GM20000 (cell line): Measurements from ENCODE around the gene DNAL1.
"Not testable (repeated sequence)": the region's sequence is repeated elsewhere in the genome, so short reads cannot be mapped to it uniquely, and the experiment has no call there.

Source experiments
- DNase-seq: peaks from one replicate; pipeline ENCODE4 v3.0.0; 2012; ENCODE audit warnings: low spot score
- CTCF ChIP-seq: IDR thresholded peaks from 2 replicates; pipeline ENCODE4 v1.5.1; 2012; ENCODE audit warnings: mild to moderate bottlenecking, control low read depth; ENCODE audit errors: extremely low read depth, missing control alignments

Gene DNAL1

GRCh38 chr14:73685328-73685727 lies 40.5 kb downstream of the DNAL1 start:
- no peak for TF ChIP-seq CTCF
- no peak for DNase-seq

DNA sequence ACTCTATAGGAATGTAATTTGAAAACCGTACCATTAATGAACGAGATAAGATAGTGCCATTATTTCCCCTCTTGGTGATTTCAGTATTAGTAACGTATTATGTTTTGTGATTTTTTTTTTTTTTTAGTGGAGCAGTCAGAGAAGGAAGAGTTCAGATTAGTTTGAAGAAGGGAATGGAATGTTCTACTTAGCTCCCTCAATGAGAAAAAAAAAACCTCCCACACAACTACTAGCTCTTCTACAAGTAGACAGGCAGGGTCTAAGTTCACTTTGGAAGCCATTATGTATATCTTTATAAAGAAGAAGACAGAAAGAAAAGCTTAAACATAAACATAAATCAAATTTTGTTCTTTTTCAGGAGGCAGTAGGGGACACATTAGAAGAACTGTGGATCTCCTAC lies 42.1 kb downstream of the DNAL1 start:
- DNase-seq, result no peak
- no peak for TF ChIP-seq CTCF

GRCh38 chr14:73694083-73694482 lies 49.3 kb downstream of the DNAL1 start:
- no peak for DNase-seq
- TF ChIP-seq CTCF, result no peak

DNA sequence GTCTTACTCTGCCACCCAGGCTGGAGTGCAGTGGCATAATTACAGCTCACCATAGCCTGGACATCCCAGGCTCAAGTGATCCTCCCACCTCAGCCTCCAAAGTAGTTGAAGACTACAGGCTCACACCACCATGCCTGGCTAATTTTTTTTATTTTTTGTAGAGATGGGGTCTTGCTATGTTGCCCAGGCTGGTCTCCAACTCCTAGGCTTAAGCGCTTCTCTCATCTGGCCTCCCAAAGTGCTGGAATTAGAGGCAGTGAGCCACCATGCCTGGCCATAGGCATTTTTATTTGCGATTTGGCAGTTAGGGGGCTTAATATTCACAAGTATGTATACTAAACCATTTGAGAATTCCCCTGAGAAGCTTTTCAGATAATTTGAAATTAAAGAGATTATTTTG lies 50.3 kb downstream of the DNAL1 start:
- DNase-seq, result no peak
- no peak for TF ChIP-seq CTCF

DNA sequence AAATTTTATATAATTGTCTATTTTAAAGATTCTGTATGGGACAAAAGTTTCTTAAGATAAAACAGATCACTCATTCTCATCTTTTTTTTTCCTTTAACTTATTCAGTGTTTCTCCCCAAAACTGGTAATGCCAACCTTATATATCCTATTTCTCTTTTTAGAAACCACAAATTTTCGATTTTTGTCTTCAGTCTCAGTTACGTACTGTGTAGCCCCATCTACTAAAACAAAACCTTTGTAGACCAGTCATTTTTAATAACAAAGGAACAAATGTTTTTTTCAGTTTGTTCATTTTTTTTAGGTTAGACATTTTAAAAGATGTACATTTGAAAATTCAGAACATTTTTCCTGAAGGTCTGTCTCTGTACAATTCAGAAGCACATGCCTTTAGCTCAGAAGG lies 51.2 kb downstream of the DNAL1 start:
- peak; percentile 31 for DNase-seq
- TF ChIP-seq CTCF, result no peak

GRCh38 chr14:73696466-73697400 lies 51.9 kb downstream of the DNAL1 start:
- no peak for TF ChIP-seq CTCF
- peak; percentile 65 for DNase-seq

DNA sequence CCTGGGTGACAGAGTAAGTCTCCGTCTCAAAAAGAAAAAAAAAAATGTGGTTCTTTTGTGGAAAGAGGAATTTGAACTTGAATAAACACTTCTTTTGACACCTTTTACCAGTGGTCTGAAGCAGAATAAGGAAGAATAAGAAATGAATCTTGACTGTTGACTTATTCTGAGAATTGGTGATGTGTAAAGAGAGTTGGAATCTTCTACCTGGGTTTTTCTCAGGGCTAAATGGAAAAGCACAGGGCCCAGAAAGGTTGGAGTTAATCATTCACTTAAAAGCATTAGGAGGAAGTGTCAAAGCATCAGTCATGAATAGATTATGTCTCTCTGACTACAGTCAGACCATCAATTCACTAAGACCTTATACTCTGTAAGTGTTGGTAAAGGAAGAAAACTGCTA lies 55.5 kb downstream of the DNAL1 start:
- DNase-seq, result no peak
- no peak for TF ChIP-seq CTCF

- not testable (repeated sequence) for DNase-seq
Observed at GRCh38 chr14:73708076-73708475, 63.3 kb downstream of the DNAL1 start.
